ENCODE data around the gene USP54. TPM values are rescaled to one million over a fixed set of nuclear protein-coding genes. Genes with fewer than 3 reads are reported as not detected.
A peak's percentile ranks its signal among the peaks of the same experiment; 100 is the strongest.

Gene USP54
- total RNA-seq, 4 donors from 2014 or later: 17.8 to 37.4 (median 32.7) TPM

- no peak for TF ChIP-seq CTCF (IDR thresholded peaks at IDR 0.05)
- no peak for TF ChIP-seq POLR2A (IDR thresholded peaks at IDR 0.05)
- H3K4me3 ChIP-seq: no peak overlapping the region
- H3K27me3 ChIP-seq: no peaks in the 10 kb centered on the region
- DNase-seq: no peak
- H3K27ac ChIP-seq: no peak overlapping the region
- no peaks in the 10 kb centered on the region for H3K9me3 ChIP-seq
- peaks cover 0 to 32% (median 0%) of the 10 kb centered on the region in 3 donors for H3K36me3 ChIP-seq
- intact Hi-C loops (cut with DNase I): no loop called here
- no peaks in the 10 kb centered on the region for H3K4me1 ChIP-seq
- WGBS, 2 donors: 90 to 93% methylated on average over 4 to 6 of the region's 6 CpGs
Observed at GRCh38 chr10:73559590-73559989, 31.6 kb downstream of the USP54 start.

- TF ChIP-seq CTCF (IDR thresholded peaks at IDR 0.05) (no peak), POLR2A (IDR thresholded peaks at IDR 0.05) (no peak)
- Histone ChIP-seq H3K9me3 (no peaks in the 10 kb centered on the region), H3K36me3 (peaks cover 0 to 29% (median 0%) of the 10 kb centered on the region in 3 donors), H3K27me3 (no peaks in the 10 kb centered on the region), H3K4me3 (no peak overlapping the region), H3K27ac (no peak overlapping the region), H3K4me1 (no peaks in the 10 kb centered on the region)
- WGBS, 2 donors: 85% methylated on average over 2 of the region's 2 CpGs
- DNase-seq: no peak
- intact Hi-C loops (cut with DNase I): no loop called here
Observed at GRCh38 chr10:73556855-73557254, 34.3 kb downstream of the USP54 start.

DNA sequence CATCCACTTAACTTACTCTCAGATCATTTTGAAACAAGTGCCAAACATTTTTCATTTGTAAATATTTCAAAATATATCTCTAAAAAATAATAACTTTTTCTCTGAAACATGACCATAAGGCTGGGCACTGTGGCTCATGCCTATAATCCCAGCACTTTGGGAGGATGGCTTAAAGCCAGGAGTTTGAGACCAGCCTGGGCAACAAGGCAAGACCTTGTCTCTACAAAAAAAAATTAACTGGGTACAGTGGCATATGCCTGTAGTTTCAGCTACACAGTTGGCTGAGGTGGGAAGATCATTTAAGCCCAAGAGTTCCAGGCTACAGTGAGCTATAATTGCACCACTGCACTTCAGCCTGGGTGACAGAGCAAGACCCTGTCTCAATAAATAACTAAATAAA is 36.4 kb downstream of the USP54 start:
- intact Hi-C loops (cut with DNase I): no loop called here
- Histone ChIP-seq H3K4me1 (no peaks in the 10 kb centered on the region), H3K27ac (no peak overlapping the region)

GRCh38 chr10:73553761-73554160 is 37.4 kb downstream of the USP54 start:
- H3K27ac ChIP-seq: peak overlapping the region in 1 of 4 donors; percentile 5
- intact Hi-C loops (cut with DNase I): no loop called here

More for the DNA sequence above, 36.4 kb downstream of the USP54 start:
- H3K36me3 ChIP-seq: peaks cover 0 to 21% (median 0%) of the 10 kb centered on the region in 3 donors
- H3K27me3 ChIP-seq: no peaks in the 10 kb centered on the region
- TF ChIP-seq CTCF (IDR thresholded peaks at IDR 0.05) (no peak), POLR2A (IDR thresholded peaks at IDR 0.05) (no peak)
- H3K9me3 ChIP-seq: no peaks in the 10 kb centered on the region
- no peak overlapping the region for H3K4me3 ChIP-seq
- DNase-seq: no peak

More at GRCh38 chr10:73553761-73554160, 37.4 kb downstream of the USP54 start:
- Histone ChIP-seq H3K27me3 (no peaks in the 10 kb centered on the region), H3K36me3 (peaks cover 0 to 13% (median 0%) of the 10 kb centered on the region in 3 donors), H3K4me1 (no peaks in the 10 kb centered on the region), H3K4me3 (no peak overlapping the region), H3K9me3 (no peaks in the 10 kb centered on the region)
- TF ChIP-seq POLR2A (IDR thresholded peaks at IDR 0.05) (no peak), CTCF (IDR thresholded peaks at IDR 0.05) (no peak)
- WGBS, 2 donors: 37 to 40% methylated on average over 2 of the region's 2 CpGs
- no peak for DNase-seq

Data from esophagus squamous epithelium (tissue), 5 donors.